NCI-H446 treated with DMSO at 0.1 percent for 48 hours (cell line): ENCODE measurements around the gene ALPK3.

ENCODE experiments used
- DNase-seq: peaks from one replicate; lab custom pipeline; 2025; lab: John Stamatoyannopoulos, UW

ALPK3 gene

DNA sequence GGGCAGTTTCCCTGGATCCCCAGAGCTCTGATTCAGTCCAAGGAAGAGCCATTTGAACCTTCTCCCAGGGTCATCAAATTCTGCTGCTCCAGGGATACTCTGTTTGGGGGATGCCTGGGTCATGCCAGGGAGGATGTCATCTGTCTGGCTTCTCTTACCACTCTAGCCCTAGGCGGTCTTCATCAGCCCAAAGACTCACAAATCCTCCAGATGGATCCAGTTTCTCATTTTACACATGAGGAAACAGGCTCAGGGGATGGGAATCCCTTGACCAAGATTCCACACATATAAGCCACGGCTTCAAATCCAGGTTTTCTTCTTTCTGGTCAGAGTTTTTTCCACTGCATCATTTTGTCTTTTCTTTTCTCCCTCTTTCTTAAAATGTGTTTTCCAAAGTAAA lies 104.0 kb downstream of the ALPK3 start:
- DNase-seq: peak; percentile 51

GRCh38 chr15:84922530-84922929 lies 105.4 kb downstream of the ALPK3 start:
- DNase-seq: no peak
